Stimulated activated CD8-positive, alpha-beta memory T cell treated with anti-CD3 and anti-CD28 coated beads, Interleukin-15, amount 100 ng/mL, for 48 hours (primary cell): ENCODE results near the gene MAGI2.
"Not testable (repeated sequence)": the region's sequence is repeated elsewhere in the genome, so short reads cannot be mapped to it uniquely, and the experiment has no call there.

Source experiments
- DNase-seq, 2 donors: peaks; one replicate each; pipeline ENCODE4 v3.0.0-alpha.2; 2020; ENCODE audit warnings: low read depth in 2 of 2

MAGI2 gene

GRCh38 chr7:79159040-79159664, 294.3 kb downstream of the MAGI2 start:
- no peak for DNase-seq

- no peak for DNase-seq
Observed at GRCh38 chr7:79157281-79157680, 296.2 kb downstream of the MAGI2 start.

GRCh38 chr7:79149831-79150230, 303.6 kb downstream of the MAGI2 start:
- DNase-seq = no peak

GRCh38 chr7:79142706-79143105, 310.8 kb downstream of the MAGI2 start:
- no peak for DNase-seq

- DNase-seq = no peak
Observed at GRCh38 chr7:79141252-79141651, 312.2 kb downstream of the MAGI2 start.

- DNase-seq = no peak
Observed at GRCh38 chr7:79137942-79138341, 315.5 kb downstream of the MAGI2 start.

- no peak for DNase-seq
Observed at GRCh38 chr7:79132844-79133451, 320.5 kb downstream of the MAGI2 start.

- no peak for DNase-seq
Observed at GRCh38 chr7:79130715-79131114, 322.8 kb downstream of the MAGI2 start.

- DNase-seq = no peak
Observed at GRCh38 chr7:79124331-79124730, 329.1 kb downstream of the MAGI2 start.

- DNase-seq = no peak
Observed at GRCh38 chr7:79118143-79118542, 335.3 kb downstream of the MAGI2 start.

- no peak for DNase-seq
Observed at GRCh38 chr7:79096361-79096805, 357.1 kb downstream of the MAGI2 start.

GRCh38 chr7:79093421-79093820, 360.0 kb downstream of the MAGI2 start:
- DNase-seq = no peak

- DNase-seq = no peak
Observed at GRCh38 chr7:79091661-79092060, 361.8 kb downstream of the MAGI2 start.

- no peak for DNase-seq
Observed at GRCh38 chr7:79091011-79091410, 362.5 kb downstream of the MAGI2 start.

- no peak for DNase-seq
Observed at GRCh38 chr7:79090543-79090942, 362.9 kb downstream of the MAGI2 start.

- DNase-seq = no peak
Observed at GRCh38 chr7:79084423-79084822, 369.0 kb downstream of the MAGI2 start.

- no peak for DNase-seq
Observed at GRCh38 chr7:79079919-79080554, 373.4 kb downstream of the MAGI2 start.

GRCh38 chr7:79078273-79078672, 375.2 kb downstream of the MAGI2 start:
- DNase-seq = no peak

- not testable (repeated sequence) for DNase-seq
Observed at GRCh38 chr7:79071187-79071586, 382.3 kb downstream of the MAGI2 start.

- DNase-seq = no peak
Observed at GRCh38 chr7:79064187-79064823, 389.2 kb downstream of the MAGI2 start.

GRCh38 chr7:79063019-79063698, 390.3 kb downstream of the MAGI2 start:
- DNase-seq = no peak

- no peak for DNase-seq
Observed at GRCh38 chr7:79060498-79060897, 393.0 kb downstream of the MAGI2 start.
